ENCODE results near the gene MDGA2. TPM values are rescaled to one million over a fixed set of nuclear protein-coding genes. Genes with fewer than 3 reads are reported as not detected.

MDGA2 gene
- total and polyA plus RNA-seq, 2 donors (not counting 1 experiment from before 2014, with no cell fraction given): not detected

DNA sequence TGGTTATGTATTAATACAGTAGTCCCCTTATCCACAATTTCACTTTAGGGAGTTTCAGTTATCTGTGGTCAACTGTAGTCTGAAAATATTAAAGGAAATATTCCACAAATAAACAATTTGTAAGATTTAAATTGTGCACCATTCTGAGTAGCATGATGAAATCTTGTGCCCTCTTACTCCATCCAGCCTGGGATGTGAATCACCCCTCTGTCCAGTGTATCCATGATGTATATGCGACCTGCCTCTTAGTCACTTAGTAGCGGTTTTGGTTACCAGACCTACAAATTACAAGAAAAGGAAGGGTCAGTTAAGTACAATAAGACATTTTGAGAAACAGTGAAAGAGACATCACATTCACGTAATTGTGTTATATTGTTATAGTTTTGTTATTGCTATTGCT, 39.9 kb upstream of the MDGA2 start:
- Histone ChIP-seq H3K9me3 (ENCODE audit: control insufficient read depth, insufficient read depth, low read depth, low read length) (no peaks in the 10 kb centered on the region), H3K9ac (ENCODE audit: insufficient read depth, low read length) (no peak overlapping the region), H2AFZ (ENCODE audit: low read length) (no peak overlapping the region), H3K4me3 (replicated peaks in 1 of 4; ENCODE audit: control extremely low read depth in 1 of 4, insufficient read depth in 1 of 4, low read depth in 3 of 4, low read length in 4 of 4) (no peak overlapping the region), H3K4me1 (ENCODE audit: control insufficient read depth, extremely low read depth, insufficient read depth, low read length) (no peaks in the 10 kb centered on the region), H3K4me2 (ENCODE audit: extremely low read depth, insufficient read depth, low read length) (no peak overlapping the region), H3K36me3 (ENCODE audit: control insufficient read depth, insufficient read depth, low read length) (no peaks in the 10 kb centered on the region), H4K20me1 (ENCODE audit: control insufficient read depth, extremely low read depth, insufficient read depth, low read length) (no peaks in the 10 kb centered on the region), H3K79me2 (ENCODE audit: control insufficient read depth, insufficient read depth, low read length) (no peaks in the 10 kb centered on the region), H3K27ac (ENCODE audit: insufficient read depth, low read length) (no peak overlapping the region), H3K27me3 (ENCODE audit: control insufficient read depth, insufficient read depth, low read length) (no peaks in the 10 kb centered on the region)
- peak; percentile 0 to 51 for DNase-seq (ENCODE audit: low read depth in 2 of 2)
- TF ChIP-seq EZH2 (IDR thresholded peaks at IDR 0.05; ENCODE audit: low read length, missing control alignments): no peak
- TF ChIP-seq, protein P1, sequence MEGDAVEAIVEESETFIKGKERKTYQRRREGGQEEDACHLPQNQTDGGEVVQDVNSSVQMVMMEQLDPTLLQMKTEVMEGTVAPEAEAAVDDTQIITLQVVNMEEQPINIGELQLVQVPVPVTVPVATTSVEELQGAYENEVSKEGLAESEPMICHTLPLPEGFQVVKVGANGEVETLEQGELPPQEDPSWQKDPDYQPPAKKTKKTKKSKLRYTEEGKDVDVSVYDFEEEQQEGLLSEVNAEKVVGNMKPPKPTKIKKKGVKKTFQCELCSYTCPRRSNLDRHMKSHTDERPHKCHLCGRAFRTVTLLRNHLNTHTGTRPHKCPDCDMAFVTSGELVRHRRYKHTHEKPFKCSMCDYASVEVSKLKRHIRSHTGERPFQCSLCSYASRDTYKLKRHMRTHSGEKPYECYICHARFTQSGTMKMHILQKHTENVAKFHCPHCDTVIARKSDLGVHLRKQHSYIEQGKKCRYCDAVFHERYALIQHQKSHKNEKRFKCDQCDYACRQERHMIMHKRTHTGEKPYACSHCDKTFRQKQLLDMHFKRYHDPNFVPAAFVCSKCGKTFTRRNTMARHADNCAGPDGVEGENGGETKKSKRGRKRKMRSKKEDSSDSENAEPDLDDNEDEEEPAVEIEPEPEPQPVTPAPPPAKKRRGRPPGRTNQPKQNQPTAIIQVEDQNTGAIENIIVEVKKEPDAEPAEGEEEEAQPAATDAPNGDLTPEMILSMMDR (conservative IDR thresholded peaks at IDR 0.05 in 1 of 2, IDR thresholded peaks at IDR 0.05 in 1 of 2; ENCODE audit: low read depth in 1 of 2, low read length in 2 of 2): no peak

DNA sequence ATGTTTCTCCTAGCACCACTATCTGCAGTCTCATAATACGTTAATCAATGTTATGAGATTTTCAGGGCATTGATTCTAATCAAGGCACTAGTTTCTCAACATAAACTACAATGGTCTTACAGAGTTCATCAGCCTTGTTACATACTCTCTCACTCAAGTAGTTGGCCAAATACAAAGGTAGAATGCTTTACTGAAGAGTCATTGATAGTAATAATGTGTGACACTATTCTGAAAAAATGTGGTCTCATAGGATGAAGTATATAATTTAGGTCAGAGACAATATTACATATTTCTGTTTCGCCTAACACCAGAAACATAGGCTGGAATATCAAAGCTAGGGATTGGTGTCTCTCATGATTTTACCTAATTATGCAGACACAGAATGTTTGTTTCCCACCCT, 35.2 kb upstream of the MDGA2 start:
- Histone ChIP-seq H3K4me3 (replicated peaks in 1 of 4; ENCODE audit: control extremely low read depth in 1 of 4, insufficient read depth in 1 of 4, low read depth in 3 of 4, low read length in 4 of 4) (no peak overlapping the region), H3K27ac (ENCODE audit: insufficient read depth, low read length) (no peak overlapping the region), H3K4me2 (ENCODE audit: extremely low read depth, insufficient read depth, low read length) (no peak overlapping the region), H4K20me1 (ENCODE audit: control insufficient read depth, extremely low read depth, insufficient read depth, low read length) (no peaks in the 10 kb centered on the region), H3K4me1 (ENCODE audit: control insufficient read depth, extremely low read depth, insufficient read depth, low read length) (no peaks in the 10 kb centered on the region), H3K9ac (ENCODE audit: insufficient read depth, low read length) (no peak overlapping the region), H3K79me2 (ENCODE audit: control insufficient read depth, insufficient read depth, low read length) (no peaks in the 10 kb centered on the region), H3K9me3 (ENCODE audit: control insufficient read depth, insufficient read depth, low read depth, low read length) (no peaks in the 10 kb centered on the region), H3K36me3 (ENCODE audit: control insufficient read depth, insufficient read depth, low read length) (no peaks in the 10 kb centered on the region), H3K27me3 (ENCODE audit: control insufficient read depth, insufficient read depth, low read length) (no peaks in the 10 kb centered on the region), H2AFZ (ENCODE audit: low read length) (no peak overlapping the region)
- peak in 1 of 2 donors; percentile 13 for DNase-seq (ENCODE audit: low read depth in 2 of 2)
- TF ChIP-seq, protein P1 (conservative IDR thresholded peaks at IDR 0.05 in 1 of 2, IDR thresholded peaks at IDR 0.05 in 1 of 2; ENCODE audit: low read depth in 1 of 2, low read length in 2 of 2): no peak
- no peak for TF ChIP-seq EZH2 (IDR thresholded peaks at IDR 0.05; ENCODE audit: low read length, missing control alignments)

DNA sequence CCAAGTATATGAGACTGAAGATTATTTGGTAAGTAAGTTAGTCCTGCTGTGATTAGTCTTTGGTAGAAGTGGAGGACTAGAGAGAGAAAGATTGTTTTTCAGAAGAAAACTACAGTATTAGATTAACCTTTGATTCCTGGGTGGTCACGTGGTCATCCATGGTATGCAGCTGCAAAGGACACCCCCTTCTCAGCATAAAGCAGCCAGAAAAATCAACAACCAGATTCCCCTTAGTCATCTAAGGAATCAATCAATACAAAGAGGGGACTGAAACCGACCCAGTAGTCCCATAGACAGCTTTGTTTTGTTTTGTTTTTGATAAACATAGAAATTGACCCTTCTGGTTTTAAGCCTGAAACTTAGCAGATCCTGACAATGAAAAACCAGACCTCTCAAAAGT, 30.3 kb upstream of the MDGA2 start:
- Histone ChIP-seq H3K9me3 (ENCODE audit: control insufficient read depth, insufficient read depth, low read depth, low read length) (no peaks in the 10 kb centered on the region), H3K4me1 (ENCODE audit: control insufficient read depth, extremely low read depth, insufficient read depth, low read length) (no peaks in the 10 kb centered on the region), H3K36me3 (ENCODE audit: control insufficient read depth, insufficient read depth, low read length) (no peaks in the 10 kb centered on the region), H3K79me2 (ENCODE audit: control insufficient read depth, insufficient read depth, low read length) (no peaks in the 10 kb centered on the region), H3K27me3 (ENCODE audit: control insufficient read depth, insufficient read depth, low read length) (no peaks in the 10 kb centered on the region), H3K4me3 (replicated peaks in 1 of 4; ENCODE audit: control extremely low read depth in 1 of 4, insufficient read depth in 1 of 4, low read depth in 3 of 4, low read length in 4 of 4) (no peak overlapping the region), H3K27ac (ENCODE audit: insufficient read depth, low read length) (no peak overlapping the region), H3K4me2 (ENCODE audit: extremely low read depth, insufficient read depth, low read length) (no peak overlapping the region), H3K9ac (ENCODE audit: insufficient read depth, low read length) (no peak overlapping the region), H4K20me1 (ENCODE audit: control insufficient read depth, extremely low read depth, insufficient read depth, low read length) (no peaks in the 10 kb centered on the region), H2AFZ (ENCODE audit: low read length) (no peak overlapping the region)
- no peak for DNase-seq (ENCODE audit: low read depth in 2 of 2)
- TF ChIP-seq EZH2 (IDR thresholded peaks at IDR 0.05; ENCODE audit: low read length, missing control alignments): no peak
- TF ChIP-seq, protein P1 (conservative IDR thresholded peaks at IDR 0.05 in 1 of 2, IDR thresholded peaks at IDR 0.05 in 1 of 2; ENCODE audit: low read depth in 1 of 2, low read length in 2 of 2): no peak
